HG03460 (cell line): ENCODE measurements around the gene TEX35.

Experiments
- ATAC-seq: cut with Tn5 transposase; IDR thresholded peaks from one replicate; pipeline ENCODE4 v1.9.1; 2021; ENCODE audit not compliant: unreplicated experiment

Gene TEX35

GRCh38 chr1:178512566-178513277, at the start of gene TEX35:
TEX35 (plus strand) TSS chr1:178513109; CDS start chr1:178513189, 80 bp downstream.
- ATAC-seq: no peak

- ATAC-seq: no peak
Measured at GRCh38 chr1:178464141-178464540, 48.8 kb upstream of the TEX35 start.

DNA sequence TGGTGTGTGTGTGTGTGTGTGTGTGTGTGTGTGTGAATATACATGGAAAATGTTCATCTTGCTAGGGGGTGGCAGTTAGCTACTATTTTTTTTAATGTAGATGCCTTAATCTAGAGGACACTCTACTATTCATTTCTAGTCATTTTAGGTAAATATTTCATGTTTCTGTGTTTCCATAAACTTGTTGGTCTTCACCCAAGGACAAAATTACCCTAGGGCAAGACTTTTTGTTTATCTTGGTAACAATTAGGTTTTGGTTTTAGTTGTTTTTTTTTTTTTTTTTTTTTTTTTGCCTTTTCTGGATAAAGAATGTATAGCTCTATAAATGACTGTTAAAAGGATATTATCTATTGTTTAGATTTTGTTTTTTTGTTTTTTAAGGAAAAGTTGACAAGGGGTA, 48.3 kb upstream of the TEX35 start:
- ATAC-seq: no peak

- no peak for ATAC-seq
Measured at GRCh38 chr1:178465011-178465410, 47.9 kb upstream of the TEX35 start.

DNA sequence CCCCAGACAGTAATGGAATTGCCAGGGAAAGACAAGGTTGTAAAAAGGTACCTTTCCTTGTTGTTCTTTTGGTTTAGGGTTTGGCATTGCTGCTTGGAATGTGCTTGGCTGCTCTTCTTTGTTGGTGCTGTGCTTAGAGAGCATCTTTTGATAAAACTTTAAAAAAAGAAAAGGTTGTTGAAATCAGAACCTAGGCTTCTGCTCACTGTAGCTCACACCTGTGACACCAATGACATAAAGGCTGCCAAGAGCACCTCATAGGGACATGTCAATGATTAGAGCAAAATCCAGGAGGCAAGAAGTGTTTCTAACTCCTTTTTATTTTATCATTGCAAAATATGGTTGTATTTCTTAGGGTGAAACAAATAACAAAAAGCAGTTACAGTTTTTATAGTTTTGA, 45.1 kb upstream of the TEX35 start:
- no peak for ATAC-seq

DNA sequence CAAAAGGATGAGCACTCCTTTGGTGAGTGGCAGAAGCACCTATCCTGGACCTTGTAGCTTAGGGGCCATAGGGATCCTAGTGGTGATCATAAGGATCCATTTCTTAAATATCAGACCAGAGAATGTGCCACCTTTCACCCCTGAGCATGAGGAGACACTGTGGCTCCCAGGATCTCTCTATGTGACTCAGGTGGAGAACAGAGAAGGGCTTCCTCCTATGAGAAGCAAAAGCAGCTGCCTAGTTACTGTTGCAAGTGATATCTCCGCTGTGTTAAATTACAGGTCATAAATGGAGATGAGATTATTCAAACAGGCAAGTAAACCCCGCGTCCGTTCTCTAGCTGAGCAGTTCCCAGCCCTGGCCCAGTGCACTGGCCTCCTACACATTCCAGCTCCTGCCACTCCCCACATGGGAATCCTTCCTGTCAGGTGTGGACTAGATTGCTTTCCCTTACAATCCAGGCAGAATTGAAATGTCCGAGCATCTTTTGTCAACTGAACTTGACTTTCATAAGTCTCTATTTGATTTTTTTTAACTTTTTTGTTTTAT, 42.4 kb upstream of the TEX35 start:
- no peak for ATAC-seq

- no peak for ATAC-seq
Measured at GRCh38 chr1:178472531-178472930, 40.4 kb upstream of the TEX35 start.

DNA sequence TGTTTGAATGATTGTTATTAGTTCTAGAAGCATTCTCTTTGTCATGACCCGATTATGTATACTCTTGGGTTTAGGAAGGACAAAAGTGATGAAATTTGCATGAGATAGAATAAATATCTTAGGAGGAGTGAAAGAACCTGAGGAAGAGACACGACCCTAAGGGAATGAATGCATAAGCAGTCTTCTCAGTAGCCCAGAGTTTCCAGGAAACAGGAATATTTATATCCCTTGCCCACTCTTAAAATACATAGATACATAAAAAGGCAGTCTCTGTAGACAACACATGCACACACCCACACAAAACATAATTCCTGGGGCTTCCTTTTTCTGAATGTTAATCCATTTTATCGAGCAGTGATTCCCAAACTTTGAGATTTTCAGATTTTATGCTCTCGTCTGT, 35.5 kb upstream of the TEX35 start:
- no peak for ATAC-seq

- no peak for ATAC-seq
Measured at GRCh38 chr1:178477841-178478240, 35.1 kb upstream of the TEX35 start.

GRCh38 chr1:178483251-178483957, 29.5 kb upstream of the TEX35 start:
- ATAC-seq: no peak

- no peak for ATAC-seq
Measured at GRCh38 chr1:178484698-178485225, 28.1 kb upstream of the TEX35 start.

- no peak for ATAC-seq
Measured at GRCh38 chr1:178485541-178485981, 27.3 kb upstream of the TEX35 start.

- ATAC-seq: no peak
Measured at GRCh38 chr1:178486100-178487069, 26.5 kb upstream of the TEX35 start.

GRCh38 chr1:178487070-178487615, 25.8 kb upstream of the TEX35 start:
- no peak for ATAC-seq

- ATAC-seq: no peak
Measured at GRCh38 chr1:178488393-178488792, 24.5 kb upstream of the TEX35 start.

- no peak for ATAC-seq
Measured at GRCh38 chr1:178489399-178489798, 23.5 kb upstream of the TEX35 start.

DNA sequence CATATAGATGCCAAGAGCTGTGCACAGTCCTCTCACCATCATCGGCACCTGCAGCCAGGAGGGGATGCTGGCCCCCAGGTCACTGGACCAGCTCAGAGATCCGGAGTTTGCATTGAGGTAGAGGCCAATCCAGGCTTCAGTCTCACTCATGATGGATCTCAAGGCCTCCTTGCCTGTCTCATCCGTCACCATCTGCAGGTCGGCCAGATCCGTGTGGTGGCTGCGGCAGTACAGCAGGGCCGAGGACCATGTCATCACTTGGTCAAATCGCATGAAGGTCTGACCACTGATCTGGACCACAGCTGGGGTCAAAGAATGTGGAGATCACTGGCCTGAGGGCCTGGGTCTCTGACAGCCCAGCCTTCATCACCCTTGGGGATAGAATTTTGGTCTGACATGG, 22.8 kb upstream of the TEX35 start:
- ATAC-seq: no peak

GRCh38 chr1:178490967-178491366, 21.9 kb upstream of the TEX35 start:
- no peak for ATAC-seq

GRCh38 chr1:178491721-178492120, 21.2 kb upstream of the TEX35 start:
- no peak for ATAC-seq

GRCh38 chr1:178492341-178492740, 20.6 kb upstream of the TEX35 start:
- ATAC-seq: no peak
